ENCODE results near the gene APLP1. TPM values are rescaled to one million over a fixed set of nuclear protein-coding genes. Genes with fewer than 3 reads are reported as not detected.
A peak's percentile ranks its signal among the peaks of the same experiment; 100 is the strongest.

The APLP1 gene
- total RNA-seq, 1 experiment from 2014 or later: 11.5 TPM

GRCh38 chr19:35861640-35862160 lies 6.7 kb upstream of the APLP1 start:
- Mint-ChIP-seq H3K4me3 (ENCODE audit: low read depth, unreplicated experiment) (peak overlapping the region; percentile 59), H3K36me3 (ENCODE audit: insufficient read depth, unreplicated experiment) (peaks cover 5% of the 10 kb centered on the region)

GRCh38 chr19:35862528-35862927 lies 5.8 kb upstream of the APLP1 start:
- H3K27ac Mint-ChIP-seq (ENCODE audit: unreplicated experiment): no peak overlapping the region
- no TSS peak for BruUV-seq (replicated peaks)
- no peak overlapping the region for H3K4me3 Mint-ChIP-seq (ENCODE audit: low read depth, unreplicated experiment)
- DNase-seq: no peak
- CTCF ChIA-PET: no interaction called here
- H3K27me3 Mint-ChIP-seq (ENCODE audit: unreplicated experiment): peaks cover 92% of the 10 kb centered on the region
- H3K9me3 Mint-ChIP-seq (ENCODE audit: low read depth, unreplicated experiment): no peaks in the 10 kb centered on the region
- no peak for TF ChIP-seq CTCF (IDR thresholded peaks at IDR 0.05; ENCODE audit: unreplicated experiment)
- intact Hi-C loops (cut with micrococcal nuclease; ENCODE audit: unreplicated experiment): no loop called here
- peaks cover 5% of the 10 kb centered on the region for H3K36me3 Mint-ChIP-seq (ENCODE audit: insufficient read depth, unreplicated experiment)
- H3K4me1 Mint-ChIP-seq (ENCODE audit: low read depth, unreplicated experiment): peaks cover 25% of the 10 kb centered on the region

More at GRCh38 chr19:35861640-35862160, 6.7 kb upstream of the APLP1 start:
- no peak for DNase-seq
- BruUV-seq (replicated peaks): no TSS peak
- CTCF ChIA-PET: no interaction called here
- Mint-ChIP-seq H3K9me3 (ENCODE audit: low read depth, unreplicated experiment) (no peaks in the 10 kb centered on the region), H3K27me3 (ENCODE audit: unreplicated experiment) (peaks cover 92% of the 10 kb centered on the region), H3K27ac (ENCODE audit: unreplicated experiment) (no peak overlapping the region), H3K4me1 (ENCODE audit: low read depth, unreplicated experiment) (peaks cover 25% of the 10 kb centered on the region)
- intact Hi-C loops (cut with micrococcal nuclease; ENCODE audit: unreplicated experiment): no loop called here
- no peak for TF ChIP-seq CTCF (IDR thresholded peaks at IDR 0.05; ENCODE audit: unreplicated experiment)

- CTCF ChIA-PET: no interaction called here
- DNase-seq: no peak
These were observed 5.4 kb upstream of the APLP1 start for GRCh38 chr19:35863018-35863417.

GRCh38 chr19:35868823-35869326 lies 501 bp downstream of the APLP1 start:
- BruUV-seq (replicated peaks): no TSS peak
- Mint-ChIP-seq H3K27me3 (ENCODE audit: unreplicated experiment) (peaks cover 73% of the 10 kb centered on the region), H3K36me3 (ENCODE audit: insufficient read depth, unreplicated experiment) (peaks cover 17% of the 10 kb centered on the region), H3K4me3 (ENCODE audit: low read depth, unreplicated experiment) (peak overlapping the region; percentile 58), H3K4me1 (ENCODE audit: low read depth, unreplicated experiment) (peaks cover 13% of the 10 kb centered on the region), H3K9me3 (ENCODE audit: low read depth, unreplicated experiment) (no peaks in the 10 kb centered on the region), H3K27ac (ENCODE audit: unreplicated experiment) (no peak overlapping the region)
- CTCF ChIA-PET: interaction anchor here (0.6 to 0.7 kb wide), 2 partner anchors 52 to 124 kb away, joined by 3 to 4 read pairs; no protein-coding TSS in a partner anchor
- DNase-seq: no peak
- intact Hi-C loops (cut with micrococcal nuclease; ENCODE audit: unreplicated experiment): no loop called here
- no peak for TF ChIP-seq CTCF (IDR thresholded peaks at IDR 0.05; ENCODE audit: unreplicated experiment)

More at GRCh38 chr19:35863018-35863417, 5.4 kb upstream of the APLP1 start:
- Mint-ChIP-seq H3K36me3 (ENCODE audit: insufficient read depth, unreplicated experiment) (peaks cover 10% of the 10 kb centered on the region), H3K9me3 (ENCODE audit: low read depth, unreplicated experiment) (no peaks in the 10 kb centered on the region), H3K27ac (ENCODE audit: unreplicated experiment) (no peak overlapping the region), H3K27me3 (ENCODE audit: unreplicated experiment) (peaks cover 92% of the 10 kb centered on the region), H3K4me1 (ENCODE audit: low read depth, unreplicated experiment) (peaks cover 25% of the 10 kb centered on the region), H3K4me3 (ENCODE audit: low read depth, unreplicated experiment) (no peak overlapping the region)
- BruUV-seq (replicated peaks): no TSS peak
- intact Hi-C loops (cut with micrococcal nuclease; ENCODE audit: unreplicated experiment): no loop called here
- TF ChIP-seq CTCF (IDR thresholded peaks at IDR 0.05; ENCODE audit: unreplicated experiment): no peak
